ENCODE data around the gene GABBR2.

GABBR2 gene

DNA sequence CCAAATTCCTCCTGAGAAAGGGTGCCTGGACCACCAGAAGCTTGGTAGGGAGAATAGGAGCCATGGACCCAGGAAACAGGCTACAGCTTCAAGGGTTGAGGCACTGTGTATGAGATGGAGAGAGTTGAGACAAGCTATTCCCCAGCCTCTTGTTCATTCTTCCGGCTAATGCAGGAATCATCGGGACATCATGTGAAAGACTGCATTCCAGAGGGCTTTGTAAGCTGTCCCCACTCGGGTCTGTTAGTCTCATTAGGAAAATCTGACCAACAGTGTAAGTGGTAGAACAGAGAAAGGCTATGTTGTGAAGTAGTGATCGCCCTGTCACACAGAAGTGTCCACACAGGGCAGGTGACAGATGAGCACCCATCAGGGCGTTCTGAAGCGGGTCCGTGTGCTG lies 81.4 kb downstream of the GABBR2 start:
- TF ChIP-seq, protein P1, sequence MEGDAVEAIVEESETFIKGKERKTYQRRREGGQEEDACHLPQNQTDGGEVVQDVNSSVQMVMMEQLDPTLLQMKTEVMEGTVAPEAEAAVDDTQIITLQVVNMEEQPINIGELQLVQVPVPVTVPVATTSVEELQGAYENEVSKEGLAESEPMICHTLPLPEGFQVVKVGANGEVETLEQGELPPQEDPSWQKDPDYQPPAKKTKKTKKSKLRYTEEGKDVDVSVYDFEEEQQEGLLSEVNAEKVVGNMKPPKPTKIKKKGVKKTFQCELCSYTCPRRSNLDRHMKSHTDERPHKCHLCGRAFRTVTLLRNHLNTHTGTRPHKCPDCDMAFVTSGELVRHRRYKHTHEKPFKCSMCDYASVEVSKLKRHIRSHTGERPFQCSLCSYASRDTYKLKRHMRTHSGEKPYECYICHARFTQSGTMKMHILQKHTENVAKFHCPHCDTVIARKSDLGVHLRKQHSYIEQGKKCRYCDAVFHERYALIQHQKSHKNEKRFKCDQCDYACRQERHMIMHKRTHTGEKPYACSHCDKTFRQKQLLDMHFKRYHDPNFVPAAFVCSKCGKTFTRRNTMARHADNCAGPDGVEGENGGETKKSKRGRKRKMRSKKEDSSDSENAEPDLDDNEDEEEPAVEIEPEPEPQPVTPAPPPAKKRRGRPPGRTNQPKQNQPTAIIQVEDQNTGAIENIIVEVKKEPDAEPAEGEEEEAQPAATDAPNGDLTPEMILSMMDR (conservative IDR thresholded peaks at IDR 0.05): no peak
- TF ChIP-seq ZFX (IDR thresholded peaks at IDR 0.05): no peak

DNA sequence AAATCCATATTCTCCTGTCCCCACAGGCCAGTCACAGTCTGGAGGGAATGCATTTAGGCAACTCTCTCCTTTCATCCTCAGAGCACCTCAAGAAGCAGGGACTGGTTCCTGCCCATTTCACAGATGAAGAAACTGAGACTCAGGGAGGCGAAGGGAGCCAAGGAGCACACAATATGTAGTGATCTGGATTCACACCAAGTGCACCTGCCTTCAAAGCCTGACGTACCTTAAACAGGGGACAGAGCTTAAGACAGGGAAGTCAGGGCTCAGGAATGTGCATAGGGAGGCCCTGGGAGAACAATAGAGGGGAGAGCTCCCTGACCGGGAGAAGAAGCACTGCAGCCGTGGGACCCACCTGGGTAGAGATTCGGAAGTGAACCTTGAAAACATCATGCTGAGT lies 83.0 kb downstream of the GABBR2 start:
- TF ChIP-seq, protein P1 (conservative IDR thresholded peaks at IDR 0.05): no peak
- TF ChIP-seq ZFX (IDR thresholded peaks at IDR 0.05): no peak
- H3K27ac ChIP-seq: no peak overlapping the region

More for the DNA sequence above, 81.4 kb downstream of the GABBR2 start:
- no peak overlapping the region for H3K27ac ChIP-seq

DNA sequence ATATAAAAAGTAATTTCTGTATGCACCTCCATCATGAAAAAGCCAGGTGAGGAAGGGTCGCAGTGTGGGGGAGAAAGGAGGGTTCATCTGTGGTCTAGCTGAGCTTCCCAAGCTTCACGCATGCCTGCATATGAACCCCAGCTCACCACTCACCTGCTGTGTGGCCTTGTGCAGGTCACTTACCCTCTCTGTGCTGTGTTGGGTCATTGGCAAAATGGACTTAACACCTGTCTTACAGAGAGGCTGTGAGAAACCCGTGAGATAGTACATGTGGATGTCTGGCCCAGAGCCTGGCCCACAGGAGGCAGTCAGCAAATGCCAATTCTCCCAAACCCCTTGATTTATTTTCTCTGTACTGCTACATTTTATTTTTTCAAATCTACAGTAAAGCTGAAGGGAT lies 88.9 kb downstream of the GABBR2 start:
- no peak overlapping the region for H3K27ac ChIP-seq
- TF ChIP-seq, protein P1 (conservative IDR thresholded peaks at IDR 0.05): no peak
- no peak for TF ChIP-seq ZFX (IDR thresholded peaks at IDR 0.05)

DNA sequence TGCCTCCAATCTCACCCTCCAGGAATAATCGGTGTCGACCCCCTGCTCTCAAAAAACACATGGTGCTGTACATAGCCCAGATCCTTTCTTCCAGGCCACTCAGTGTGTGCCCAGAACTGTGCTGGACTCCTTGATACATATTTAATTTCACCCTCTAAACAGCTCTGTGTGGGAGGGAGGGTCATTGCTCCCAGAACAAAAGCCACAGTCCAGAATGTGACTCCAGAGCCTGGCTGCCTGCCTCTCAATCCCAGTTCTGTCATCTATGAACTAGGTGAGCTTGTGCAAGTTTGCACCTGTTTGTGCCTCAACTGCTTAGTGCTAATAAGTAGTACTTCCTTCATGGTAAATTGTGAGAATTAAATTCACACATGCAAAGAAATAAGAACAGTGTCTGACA lies 93.1 kb downstream of the GABBR2 start:
- no peak overlapping the region for H3K27ac ChIP-seq
- TF ChIP-seq ZFX (IDR thresholded peaks at IDR 0.05): no peak
- TF ChIP-seq, protein P1 (conservative IDR thresholded peaks at IDR 0.05): no peak

DNA sequence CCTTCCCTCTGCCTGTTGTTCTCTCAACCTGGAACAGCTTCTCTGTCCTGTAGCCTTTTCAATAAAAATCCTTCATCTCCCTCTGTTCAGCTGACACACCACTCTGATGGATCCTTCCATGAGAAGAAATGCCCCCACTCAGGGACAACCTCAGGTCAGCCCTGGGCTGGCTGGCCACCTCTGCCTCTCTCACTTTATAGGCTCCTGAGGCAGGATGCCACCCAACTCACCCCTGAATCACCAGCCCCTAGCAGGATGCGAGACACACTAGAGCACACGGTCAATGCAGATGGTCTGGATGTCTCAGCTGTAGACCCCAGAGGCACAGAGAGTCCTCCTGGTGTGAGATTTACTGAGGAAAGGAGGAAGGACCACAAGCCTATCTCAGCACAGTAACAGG lies 93.8 kb downstream of the GABBR2 start:
- TF ChIP-seq, protein P1 (conservative IDR thresholded peaks at IDR 0.05): no peak
- TF ChIP-seq ZFX (IDR thresholded peaks at IDR 0.05): no peak
- no peak overlapping the region for H3K27ac ChIP-seq

DNA sequence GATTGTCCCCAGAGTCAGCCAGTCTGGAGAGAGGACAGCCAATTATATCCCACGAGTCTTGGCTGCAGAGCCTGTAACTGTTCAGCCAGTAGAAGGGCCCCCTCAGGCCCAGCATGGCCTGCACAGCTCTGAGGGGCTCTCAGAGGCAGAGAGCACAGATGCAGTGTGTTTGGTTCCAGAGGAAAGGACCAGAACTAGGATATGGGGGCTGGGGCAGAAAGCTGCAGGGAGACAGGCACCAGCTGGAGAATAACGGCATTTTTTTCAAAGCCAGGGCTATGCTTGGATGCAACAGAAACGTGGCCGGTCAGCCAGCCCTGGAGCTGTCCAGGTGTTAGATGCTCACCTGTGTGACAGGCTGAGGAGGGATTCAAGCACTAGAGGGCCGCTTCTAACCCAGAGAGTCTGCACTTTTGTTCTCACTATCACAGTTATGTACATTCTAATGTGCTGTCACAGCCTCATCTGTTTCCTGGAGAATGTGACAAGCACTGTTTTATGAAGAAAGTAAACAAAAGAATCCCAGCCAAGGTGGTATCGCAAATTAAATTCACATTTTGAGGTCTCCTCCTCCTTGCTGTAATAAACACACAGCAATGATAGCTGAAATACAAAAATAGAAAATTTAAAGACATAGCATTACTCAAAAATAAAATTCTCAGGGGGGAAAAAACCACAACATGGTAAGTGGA lies 96.5 kb downstream of the GABBR2 start:
- TF ChIP-seq, protein P1 (conservative IDR thresholded peaks at IDR 0.05): no peak
- TF ChIP-seq ZFX (IDR thresholded peaks at IDR 0.05): no peak
- H3K27ac ChIP-seq: no peak overlapping the region

DNA sequence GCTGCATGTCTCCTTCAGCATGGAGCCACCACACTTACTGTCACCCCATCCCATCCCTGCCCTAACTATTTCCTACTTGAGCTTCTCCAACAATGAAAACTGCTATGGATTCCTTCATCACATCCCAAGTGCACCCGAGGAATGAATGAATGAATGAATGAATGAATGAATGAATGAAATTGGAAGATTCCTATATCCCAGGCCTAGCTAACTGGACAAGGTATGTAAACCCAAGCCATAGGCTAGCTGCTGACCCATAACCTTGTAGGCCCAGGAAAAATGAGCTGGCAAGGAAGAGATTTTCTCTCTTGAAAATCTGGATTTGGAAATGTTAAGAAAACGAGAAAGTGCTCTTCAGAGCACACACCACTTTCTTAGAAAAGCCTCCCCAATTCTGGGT lies 97.4 kb downstream of the GABBR2 start:
- no peak for TF ChIP-seq ZFX (IDR thresholded peaks at IDR 0.05)
- TF ChIP-seq, protein P1 (conservative IDR thresholded peaks at IDR 0.05): no peak
- no peak overlapping the region for H3K27ac ChIP-seq
